Measurements from ENCODE around the gene SLC44A3.
"Not testable (repeated sequence)": the region's sequence is repeated elsewhere in the genome, so short reads cannot be mapped to it uniquely, and the experiment has no call there.

Gene SLC44A3

DNA sequence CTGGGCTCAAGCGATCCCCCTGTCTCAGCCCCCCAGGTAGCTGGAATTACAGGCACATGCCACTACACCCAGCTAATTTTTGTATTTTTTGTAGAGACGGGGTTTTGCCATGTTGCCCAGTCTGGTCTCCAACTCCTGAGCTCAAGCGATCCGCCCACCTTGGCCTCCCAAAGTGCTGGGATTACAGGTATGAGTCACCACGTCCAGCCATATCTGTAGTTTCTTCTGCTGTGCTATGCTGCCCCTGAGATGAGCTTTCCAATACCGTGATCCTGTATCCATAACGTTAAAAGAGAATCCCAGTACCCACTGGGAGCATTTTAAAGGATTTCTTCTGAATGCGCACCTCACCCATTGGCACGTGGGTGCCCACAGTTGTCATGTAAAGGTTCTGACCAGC is 20.2 kb downstream of the SLC44A3 start:
- DNase-seq (ENCODE audit: low read depth): not testable (repeated sequence)

GRCh38 chr1:94840808-94841207 is 20.7 kb downstream of the SLC44A3 start:
- no peak for DNase-seq (ENCODE audit: low read depth)

DNA sequence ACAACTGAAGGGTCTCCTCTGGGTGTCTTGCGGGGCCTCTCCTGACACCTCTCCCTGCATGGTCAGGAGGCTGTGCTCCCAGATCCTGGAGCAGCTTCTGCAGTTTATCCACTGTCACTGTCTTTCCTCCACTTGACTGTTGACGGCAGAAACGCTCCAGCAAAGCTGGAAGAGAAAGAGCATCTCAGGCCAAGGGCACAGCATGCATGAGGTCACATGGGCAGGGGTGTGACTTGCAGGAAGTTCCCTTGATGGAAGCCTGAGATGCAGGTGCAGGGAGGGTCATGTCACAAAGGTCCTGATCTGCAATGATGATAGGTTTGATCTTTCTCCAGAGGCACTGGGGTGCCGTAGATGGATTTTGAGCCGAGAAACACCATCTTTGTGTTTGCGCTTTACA is 23.3 kb downstream of the SLC44A3 start:
- no peak for DNase-seq (ENCODE audit: low read depth)

- DNase-seq (ENCODE audit: low read depth): no peak
Observed at GRCh38 chr1:94843846-94844245, 23.7 kb downstream of the SLC44A3 start.

- DNase-seq (ENCODE audit: low read depth): no peak
Observed at GRCh38 chr1:94846308-94846707, 26.2 kb downstream of the SLC44A3 start.

- DNase-seq (ENCODE audit: low read depth): no peak
Observed at GRCh38 chr1:94851571-94851970, 31.4 kb downstream of the SLC44A3 start.

GRCh38 chr1:94852788-94853187 is 32.6 kb downstream of the SLC44A3 start:
- DNase-seq (ENCODE audit: low read depth): no peak

GRCh38 chr1:94854458-94855306 is 34.5 kb downstream of the SLC44A3 start:
- peak; percentile 88 for DNase-seq (ENCODE audit: low read depth)

DNA sequence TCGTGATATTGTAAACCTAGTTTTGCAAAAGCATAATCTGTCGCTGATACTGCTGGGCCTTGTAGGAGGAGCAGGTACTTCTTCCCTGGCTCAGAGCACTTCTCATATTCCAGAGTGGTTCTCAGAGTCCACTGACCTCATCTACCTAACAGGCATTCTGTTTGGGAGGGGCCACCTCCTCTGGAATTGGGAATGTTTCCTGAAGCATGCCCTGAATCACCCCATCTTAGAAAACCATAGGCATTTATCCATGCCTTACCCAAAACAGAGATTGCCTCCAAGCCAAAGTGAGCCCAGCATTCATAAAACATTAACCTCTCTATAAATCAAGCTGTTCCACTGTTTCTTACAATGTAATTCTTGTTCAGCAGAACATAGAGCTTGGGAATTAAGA is 35.1 kb downstream of the SLC44A3 start:
- DNase-seq (ENCODE audit: low read depth): no peak

GRCh38 chr1:94856004-94856403 is 35.8 kb downstream of the SLC44A3 start:
- no peak for DNase-seq (ENCODE audit: low read depth)

- no peak for DNase-seq (ENCODE audit: low read depth)
Observed at GRCh38 chr1:94856868-94857267, 36.7 kb downstream of the SLC44A3 start.

DNA sequence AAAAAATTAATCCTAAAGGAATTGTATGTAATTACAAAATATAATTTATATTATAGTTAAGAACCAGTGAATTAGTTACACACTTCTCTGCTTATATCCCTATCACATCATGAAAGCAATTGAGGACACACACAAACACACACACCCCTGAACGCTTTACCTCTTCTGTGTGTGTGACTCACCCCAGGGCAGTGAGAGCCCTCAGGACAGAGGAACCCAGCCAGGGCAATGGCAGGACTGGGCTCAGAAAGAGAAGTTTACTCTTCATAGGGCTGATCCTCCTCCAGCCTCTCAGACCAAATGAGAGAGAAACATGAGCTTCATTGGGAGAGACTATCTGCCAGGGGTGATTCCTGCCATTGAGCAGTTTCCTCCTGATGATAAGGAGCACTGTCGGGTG is 38.1 kb downstream of the SLC44A3 start:
- DNase-seq (ENCODE audit: low read depth): no peak

DNA sequence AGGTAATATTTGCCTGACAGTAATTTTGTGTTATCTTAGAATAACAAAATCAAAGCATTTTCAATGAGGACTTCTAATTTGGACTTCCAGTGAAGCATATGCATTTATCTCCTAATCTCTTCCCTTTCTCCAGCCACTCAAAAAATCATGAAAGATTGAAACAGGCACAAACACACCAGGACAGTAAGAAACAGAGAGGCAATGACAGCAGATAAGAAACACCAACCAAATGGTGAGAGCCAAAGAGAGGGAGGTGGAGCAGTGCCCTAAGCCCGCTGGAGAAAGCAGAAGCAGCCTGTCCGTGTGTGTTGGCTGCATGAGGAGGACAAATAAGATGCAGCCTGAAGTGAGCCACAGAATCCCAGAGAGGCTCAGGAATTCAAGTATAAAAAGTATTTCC is 39.0 kb downstream of the SLC44A3 start:
- no peak for DNase-seq (ENCODE audit: low read depth)

- DNase-seq (ENCODE audit: low read depth): no peak
Observed at GRCh38 chr1:94862718-94863117, 42.6 kb downstream of the SLC44A3 start.

DNA sequence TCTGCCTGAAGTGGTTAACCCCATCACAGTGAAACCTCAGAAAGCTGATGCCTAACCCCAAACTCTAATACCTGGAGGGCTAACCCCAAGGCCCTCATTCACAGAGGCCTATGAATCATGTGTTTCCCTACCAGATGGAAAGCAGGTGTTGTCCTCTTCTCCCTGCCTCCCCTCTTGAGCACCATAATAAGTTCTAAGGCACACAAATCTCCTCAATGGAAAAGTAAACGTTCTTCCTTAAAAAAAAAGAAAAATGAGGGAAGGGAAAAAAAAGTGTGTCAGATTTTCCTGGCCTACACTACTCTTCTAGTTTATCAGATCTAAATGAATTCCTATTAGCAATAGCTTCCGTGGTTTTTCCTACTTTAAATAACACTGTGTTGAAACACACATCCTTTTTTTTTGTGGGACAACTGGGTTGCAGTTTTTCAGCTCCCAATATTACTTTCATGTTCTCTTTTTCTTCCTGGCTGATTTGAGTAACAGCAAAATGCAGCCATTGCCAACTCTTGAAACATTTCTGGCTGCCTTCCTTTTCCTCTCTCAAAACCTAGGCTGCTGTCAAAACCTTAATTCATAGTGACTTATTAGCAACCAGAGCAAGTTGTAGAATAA is 43.2 kb downstream of the SLC44A3 start:
- DNase-seq (ENCODE audit: low read depth): no peak

DNA sequence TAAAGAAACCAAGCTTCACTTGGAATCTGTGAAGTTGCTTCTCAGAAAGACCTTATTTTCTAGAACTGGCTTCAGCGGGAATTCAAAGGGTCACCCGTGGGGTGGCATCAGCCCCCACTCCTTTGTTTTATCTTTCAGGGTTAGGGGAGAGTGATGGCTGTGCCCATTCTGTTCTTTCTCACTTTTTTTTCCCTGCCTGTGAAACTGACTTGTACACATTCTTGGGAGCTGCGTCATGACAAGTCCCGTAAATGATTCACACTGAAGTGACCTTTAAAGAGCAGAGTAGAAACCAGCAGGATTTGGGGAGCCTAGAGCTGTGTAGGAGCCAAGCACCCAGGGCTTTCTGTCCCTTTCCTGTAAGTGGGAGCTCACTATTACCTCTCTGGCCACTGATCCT is 43.8 kb downstream of the SLC44A3 start:
- no peak for DNase-seq (ENCODE audit: low read depth)

- no peak for DNase-seq (ENCODE audit: low read depth)
Observed at GRCh38 chr1:94864821-94865220, 44.7 kb downstream of the SLC44A3 start.

DNA sequence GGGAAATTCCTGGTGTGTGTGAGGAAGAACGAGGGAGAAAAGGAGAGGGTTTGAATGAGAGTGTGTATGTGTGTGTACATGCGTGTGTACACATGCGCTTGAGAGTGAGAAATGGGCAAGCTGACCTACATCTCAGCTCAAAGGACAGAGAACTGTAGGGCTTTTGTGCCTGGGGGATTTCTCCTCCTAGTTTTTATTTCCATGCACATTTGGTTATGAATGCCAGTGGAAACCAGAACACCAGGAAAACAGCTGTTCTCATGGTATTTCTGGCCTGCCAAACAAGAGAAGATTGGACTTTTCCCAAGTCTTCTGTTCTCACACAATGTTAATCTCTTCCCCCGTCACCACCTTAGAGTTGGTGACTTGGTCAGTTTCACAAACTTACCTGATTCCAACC is 45.2 kb downstream of the SLC44A3 start:
- no peak for DNase-seq (ENCODE audit: low read depth)

GRCh38 chr1:94866164-94866807 is 46.1 kb downstream of the SLC44A3 start:
- no peak for DNase-seq (ENCODE audit: low read depth)

DNA sequence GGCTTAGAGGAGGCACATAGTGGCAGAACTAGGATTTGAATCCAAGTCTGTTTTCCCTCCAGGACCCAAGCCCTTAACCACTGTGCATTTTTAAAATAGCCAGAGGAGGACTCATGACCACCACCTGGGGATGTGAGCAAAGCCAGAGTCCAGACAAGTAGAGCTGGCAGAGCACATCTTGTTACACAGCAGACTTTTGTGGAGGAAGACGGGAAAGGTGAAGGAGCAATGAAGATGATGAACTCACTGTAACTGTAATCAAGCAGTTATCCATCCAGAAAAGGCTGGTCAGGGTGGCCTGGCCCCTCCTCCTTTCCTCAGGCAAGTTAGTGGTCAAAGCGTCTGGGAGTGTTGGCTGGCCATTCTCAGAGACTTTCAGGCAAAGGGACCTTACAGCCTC is 50.9 kb downstream of the SLC44A3 start:
- DNase-seq (ENCODE audit: low read depth): no peak

DNA sequence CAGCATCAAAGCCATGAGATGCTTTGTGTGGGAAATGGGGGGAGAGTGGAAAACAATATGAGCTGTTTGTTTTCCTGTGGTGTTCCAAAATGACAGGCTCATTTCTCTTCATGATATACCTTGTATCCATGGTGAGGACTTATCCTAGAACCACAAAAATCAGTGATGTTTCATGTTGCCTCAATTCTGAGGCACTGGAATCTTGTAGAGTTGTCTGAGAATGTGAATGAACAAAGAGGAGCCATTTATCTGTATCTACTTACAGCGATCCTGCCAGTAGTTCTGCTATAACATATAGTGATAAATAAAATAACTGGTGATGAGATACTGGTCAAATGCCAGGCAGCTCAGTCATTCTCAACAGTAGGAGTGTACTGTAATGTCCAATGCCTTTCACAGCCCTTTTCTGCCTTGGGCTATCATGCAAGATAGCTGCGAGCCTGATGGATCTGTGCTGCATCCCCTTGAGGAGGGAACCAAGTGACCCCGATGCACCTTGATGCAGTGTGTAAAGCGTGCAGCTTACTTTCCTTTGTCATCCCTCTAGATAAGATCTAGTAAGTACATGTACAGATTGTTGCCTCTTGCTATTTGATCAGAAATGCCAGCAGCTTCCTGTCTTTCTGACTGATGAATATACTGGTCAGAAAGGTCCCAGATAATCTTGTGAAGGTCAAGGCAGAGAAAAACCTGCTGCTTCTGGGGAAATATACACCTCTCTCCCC is 52.8 kb downstream of the SLC44A3 start:
- DNase-seq (ENCODE audit: low read depth): no peak

- DNase-seq (ENCODE audit: low read depth): no peak
Observed at GRCh38 chr1:94873520-94874351, 53.6 kb downstream of the SLC44A3 start.

Data from HS-5 (cell line).